GM12874 (cell line): ENCODE results near the gene TRIM67.

Source experiments
- CTCF ChIP-seq: IDR thresholded peaks from 2 replicates; pipeline ENCODE4 v1.5.1; 2011; ENCODE audit warnings: low read depth, mild to moderate bottlenecking, control low read depth, low read length, moderate library complexity; ENCODE audit not compliant: insufficient read depth

Gene TRIM67

DNA sequence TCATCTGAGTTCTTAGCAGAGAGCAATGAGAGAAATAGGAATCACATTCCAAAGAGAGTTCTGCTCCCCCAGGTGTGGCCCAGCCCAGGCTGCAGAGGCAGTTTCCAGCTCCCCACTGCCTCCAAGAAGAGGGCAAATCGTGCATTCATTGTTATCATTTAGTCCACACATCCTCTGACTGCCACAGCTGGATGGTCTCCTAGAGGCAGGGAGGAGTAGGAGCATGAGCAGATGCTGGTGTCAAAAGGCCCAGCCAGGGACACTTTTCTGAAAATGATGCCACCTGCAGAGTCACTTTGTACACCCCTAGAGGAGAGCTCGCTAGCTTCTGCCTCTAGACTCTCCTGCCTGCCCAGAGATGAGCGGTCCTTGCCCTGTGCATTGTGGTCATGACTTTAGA is 45.6 kb downstream of the TRIM67 start:
- TF ChIP-seq CTCF = no peak

DNA sequence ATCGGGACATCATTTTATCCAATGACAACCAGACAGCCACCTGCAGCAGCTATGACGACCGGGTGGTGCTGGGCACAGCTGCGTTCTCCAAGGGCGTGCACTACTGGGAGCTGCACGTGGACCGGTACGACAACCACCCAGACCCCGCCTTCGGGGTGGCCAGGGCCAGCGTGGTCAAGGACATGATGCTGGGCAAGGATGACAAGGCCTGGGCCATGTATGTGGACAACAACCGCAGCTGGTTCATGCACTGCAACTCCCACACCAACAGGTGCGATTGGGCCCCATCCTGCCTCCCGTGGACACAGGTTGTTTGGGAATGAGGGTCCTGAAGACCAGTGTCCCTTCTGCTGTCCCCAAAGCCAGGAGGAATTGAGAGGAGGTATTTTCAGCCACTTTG is 47.1 kb downstream of the TRIM67 start:
- no peak for TF ChIP-seq CTCF

DNA sequence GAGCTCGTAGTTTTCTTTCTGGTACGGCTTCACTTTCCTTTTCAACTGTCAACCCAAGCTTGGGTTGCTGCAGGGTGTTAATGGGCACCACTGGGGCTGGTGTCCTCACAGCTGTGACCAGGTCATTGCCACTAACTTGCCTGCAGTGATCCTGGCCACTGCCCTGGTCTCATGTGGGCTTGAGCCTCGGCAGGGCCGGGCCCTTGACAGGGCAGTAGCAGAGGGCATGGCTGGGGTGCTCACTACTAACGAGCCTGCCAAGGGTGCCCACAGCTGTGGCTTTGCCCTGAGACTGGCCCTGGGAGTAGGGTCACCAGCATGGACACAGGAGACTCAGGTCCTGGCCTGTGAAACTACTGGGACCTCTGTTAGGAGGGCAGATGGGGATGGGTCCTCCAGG is 47.7 kb downstream of the TRIM67 start:
- TF ChIP-seq CTCF = no peak

DNA sequence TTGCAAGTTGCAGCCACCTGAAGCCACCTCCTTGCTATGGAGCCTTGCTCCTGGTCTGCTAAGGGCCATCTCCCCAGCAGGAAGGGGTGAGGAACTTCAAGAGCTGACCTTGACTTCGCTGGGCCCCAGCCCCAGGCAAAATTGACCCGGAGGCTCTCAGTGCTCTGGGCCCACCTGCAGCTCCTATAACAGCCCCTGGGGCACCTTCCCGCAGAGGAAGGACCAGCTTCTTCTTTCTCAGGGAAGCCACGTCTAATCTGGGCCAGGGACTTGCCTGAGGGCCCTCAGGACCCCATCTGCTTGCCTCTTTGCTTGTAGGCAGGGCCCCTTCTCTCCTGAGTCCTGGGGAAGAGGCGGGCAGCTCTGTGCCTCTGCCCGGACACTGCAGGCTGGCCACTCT is 48.3 kb downstream of the TRIM67 start:
- TF ChIP-seq CTCF = no peak

DNA sequence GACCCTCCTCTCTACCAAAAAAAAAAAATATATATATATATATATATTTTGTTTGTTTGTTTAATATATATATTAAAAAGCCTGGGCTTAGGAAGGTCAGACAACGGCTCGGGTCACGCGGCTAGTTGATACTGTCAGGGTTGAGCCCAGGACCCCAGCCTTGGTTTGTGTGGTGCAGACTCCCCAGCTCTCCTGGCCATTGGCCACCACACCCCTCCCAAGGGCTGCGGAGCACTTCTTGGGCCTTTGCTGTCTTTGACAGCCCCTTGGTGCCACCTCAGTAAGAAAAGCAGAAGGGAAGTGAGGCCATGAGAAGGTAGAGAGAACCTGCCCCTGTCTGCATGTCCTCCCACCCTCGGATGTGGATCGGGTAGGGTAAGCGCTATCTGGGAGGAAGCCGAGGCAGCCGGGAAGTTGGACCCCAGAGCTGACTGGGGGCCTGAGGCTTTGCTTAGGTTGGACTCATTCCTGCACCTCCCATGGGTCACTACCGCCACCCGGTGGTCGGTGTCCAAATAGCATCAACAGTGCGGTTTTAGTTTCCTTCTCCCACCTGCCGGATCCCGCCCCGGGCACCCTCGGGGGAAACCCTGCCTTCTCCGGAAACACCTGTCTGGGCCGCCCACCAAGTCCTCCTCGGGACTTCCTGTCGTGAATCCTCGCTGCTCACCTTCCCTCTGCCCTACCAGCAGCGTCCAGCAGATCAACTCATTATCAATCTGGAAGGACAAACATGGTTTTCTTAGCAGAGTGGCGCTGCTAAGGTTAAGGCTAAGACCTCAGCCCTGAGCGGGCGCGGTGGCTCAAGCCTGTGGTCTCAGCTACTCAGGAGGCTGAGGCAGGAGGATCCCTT is 49.4 kb downstream of the TRIM67 start:
- peak; percentile 92 for TF ChIP-seq CTCF

- TF ChIP-seq CTCF = no peak
Measured at GRCh38 chr1:231213831-231214573, 52.1 kb downstream of the TRIM67 start.

GRCh38 chr1:231214918-231215680 is 53.2 kb downstream of the TRIM67 start:
- TF ChIP-seq CTCF = no peak
